ENCODE measurements around the gene NSUN4.

The NSUN4 gene

DNA sequence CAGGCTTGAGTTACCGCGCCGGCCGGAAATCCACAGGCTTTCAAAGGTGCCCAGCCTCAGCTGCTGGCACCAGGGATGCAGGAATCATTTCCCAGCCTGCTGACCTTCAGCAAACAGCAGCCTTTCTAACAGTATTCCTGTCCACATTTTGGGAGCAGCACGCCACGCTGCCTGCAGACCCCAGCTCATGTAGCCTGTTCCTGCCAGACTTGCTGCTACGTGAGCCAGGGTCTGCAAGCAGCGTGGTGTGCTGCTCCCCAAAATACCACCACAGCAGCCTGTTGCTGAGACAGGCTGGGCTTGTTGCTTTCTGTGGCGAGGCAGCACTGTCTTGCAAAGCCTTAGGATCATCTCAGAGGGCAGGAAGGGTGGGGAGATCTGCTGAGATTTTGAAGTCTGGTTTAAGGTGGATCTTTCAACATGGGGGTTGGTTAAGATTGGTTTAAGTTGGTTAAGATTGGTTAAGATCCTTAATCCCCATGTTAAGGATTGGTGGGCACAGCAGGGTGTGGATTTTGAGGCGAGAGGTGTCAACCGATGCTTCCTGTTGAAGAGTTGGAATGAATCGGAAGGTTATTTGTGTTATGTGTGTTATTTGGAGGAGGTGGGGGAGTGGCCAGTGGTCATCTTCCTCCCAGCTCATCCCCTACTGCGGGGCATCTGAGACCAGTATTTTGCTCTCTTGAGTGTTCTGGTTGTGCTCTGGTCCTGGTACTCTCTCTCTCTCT lies 66.4 kb downstream of the NSUN4 start:
- no peak overlapping the region for H3K27ac ChIP-seq (ENCODE audit: low read length)

GRCh38 chr1:46407636-46408035 lies 67.0 kb downstream of the NSUN4 start:
- ATAC-seq (ENCODE audit: insufficient read depth, low read depth) = no peak
- no peak overlapping the region for H3K9ac ChIP-seq (ENCODE audit: low read depth, low read length)
- DNase-seq = no peak
- no peak overlapping the region for H3K4me3 ChIP-seq (ENCODE audit: low read depth in 1 of 2, low read length in 2 of 2)
- H2AFZ ChIP-seq (ENCODE audit: low read depth, low read length) = no peak overlapping the region
- no peak overlapping the region for H3K4me2 ChIP-seq (ENCODE audit: insufficient read depth, low read length)
- 0 out of 2 replicates have a peak, but pooled peaks cover 5% of the 10 kb centered on the region for H4K20me1 ChIP-seq (ENCODE audit: insufficient read depth, low read length)
- no peaks in the 10 kb centered on the region for H3K27me3 ChIP-seq (ENCODE audit: insufficient read depth, low read length, poor library complexity)
- no peak overlapping the region for H3K27ac ChIP-seq (ENCODE audit: low read length)
- no peaks in the 10 kb centered on the region for H3K79me2 ChIP-seq (ENCODE audit: insufficient read depth, low read length)
- H3K36me3 ChIP-seq (ENCODE audit: insufficient read depth, low read length) = no peaks in the 10 kb centered on the region
- no peak for TF ChIP-seq EZH2 (IDR thresholded peaks at IDR 0.05; ENCODE audit: borderline replicate concordance, low read depth, low read length, severe bottlenecking)
- TF ChIP-seq, protein P1, sequence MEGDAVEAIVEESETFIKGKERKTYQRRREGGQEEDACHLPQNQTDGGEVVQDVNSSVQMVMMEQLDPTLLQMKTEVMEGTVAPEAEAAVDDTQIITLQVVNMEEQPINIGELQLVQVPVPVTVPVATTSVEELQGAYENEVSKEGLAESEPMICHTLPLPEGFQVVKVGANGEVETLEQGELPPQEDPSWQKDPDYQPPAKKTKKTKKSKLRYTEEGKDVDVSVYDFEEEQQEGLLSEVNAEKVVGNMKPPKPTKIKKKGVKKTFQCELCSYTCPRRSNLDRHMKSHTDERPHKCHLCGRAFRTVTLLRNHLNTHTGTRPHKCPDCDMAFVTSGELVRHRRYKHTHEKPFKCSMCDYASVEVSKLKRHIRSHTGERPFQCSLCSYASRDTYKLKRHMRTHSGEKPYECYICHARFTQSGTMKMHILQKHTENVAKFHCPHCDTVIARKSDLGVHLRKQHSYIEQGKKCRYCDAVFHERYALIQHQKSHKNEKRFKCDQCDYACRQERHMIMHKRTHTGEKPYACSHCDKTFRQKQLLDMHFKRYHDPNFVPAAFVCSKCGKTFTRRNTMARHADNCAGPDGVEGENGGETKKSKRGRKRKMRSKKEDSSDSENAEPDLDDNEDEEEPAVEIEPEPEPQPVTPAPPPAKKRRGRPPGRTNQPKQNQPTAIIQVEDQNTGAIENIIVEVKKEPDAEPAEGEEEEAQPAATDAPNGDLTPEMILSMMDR (IDR thresholded peaks at IDR 0.05; ENCODE audit: borderline replicate concordance, extremely low read depth, low read length, poor library complexity, severe bottlenecking) = no peak
- H3K9me3 ChIP-seq (ENCODE audit: insufficient read depth, low read length, severe bottlenecking) = no peaks in the 10 kb centered on the region
- H3K4me1 ChIP-seq (ENCODE audit: insufficient read depth, low read length) = peaks cover 2% of the 10 kb centered on the region; the same call in 1 of the 2 replicates

More for the DNA sequence above, 66.4 kb downstream of the NSUN4 start:
- H3K36me3 ChIP-seq (ENCODE audit: insufficient read depth, low read length) = no peaks in the 10 kb centered on the region
- no peak overlapping the region for H2AFZ ChIP-seq (ENCODE audit: low read depth, low read length)
- no peak overlapping the region for H3K4me3 ChIP-seq (ENCODE audit: low read depth in 1 of 2, low read length in 2 of 2)
- peaks cover 2% of the 10 kb centered on the region; the same call in 1 of the 2 replicates for H3K4me1 ChIP-seq (ENCODE audit: insufficient read depth, low read length)
- TF ChIP-seq, protein P1 (IDR thresholded peaks at IDR 0.05; ENCODE audit: borderline replicate concordance, extremely low read depth, low read length, poor library complexity, severe bottlenecking) = no peak
- H3K27me3 ChIP-seq (ENCODE audit: insufficient read depth, low read length, poor library complexity) = no peaks in the 10 kb centered on the region
- H3K9ac ChIP-seq (ENCODE audit: low read depth, low read length) = no peak overlapping the region
- DNase-seq (no peak), ATAC-seq (ENCODE audit: insufficient read depth, low read depth) (no peak)
- 0 out of 2 replicates have a peak, but pooled peaks cover 5% of the 10 kb centered on the region for H4K20me1 ChIP-seq (ENCODE audit: insufficient read depth, low read length)
- H3K9me3 ChIP-seq (ENCODE audit: insufficient read depth, low read length, severe bottlenecking) = no peaks in the 10 kb centered on the region
- no peak overlapping the region for H3K4me2 ChIP-seq (ENCODE audit: insufficient read depth, low read length)
- H3K79me2 ChIP-seq (ENCODE audit: insufficient read depth, low read length) = no peaks in the 10 kb centered on the region

GRCh38 chr1:46408356-46409062 lies 67.9 kb downstream of the NSUN4 start:
- Histone ChIP-seq H3K4me2 (ENCODE audit: insufficient read depth, low read length) (no peak overlapping the region), H3K9me3 (ENCODE audit: insufficient read depth, low read length, severe bottlenecking) (no peaks in the 10 kb centered on the region), H3K9ac (ENCODE audit: low read depth, low read length) (no peak overlapping the region), H3K79me2 (ENCODE audit: insufficient read depth, low read length) (no peaks in the 10 kb centered on the region), H3K36me3 (ENCODE audit: insufficient read depth, low read length) (no peaks in the 10 kb centered on the region), H4K20me1 (ENCODE audit: insufficient read depth, low read length) (0 out of 2 replicates have a peak, but pooled peaks cover 5% of the 10 kb centered on the region), H3K27me3 (ENCODE audit: insufficient read depth, low read length, poor library complexity) (no peaks in the 10 kb centered on the region), H3K27ac (ENCODE audit: low read length) (no peak overlapping the region), H3K4me1 (ENCODE audit: insufficient read depth, low read length) (peaks cover 2% of the 10 kb centered on the region; the same call in 1 of the 2 replicates), H2AFZ (ENCODE audit: low read depth, low read length) (no peak overlapping the region), H3K4me3 (ENCODE audit: low read depth in 1 of 2, low read length in 2 of 2) (no peak overlapping the region)
- DNase-seq (no peak), ATAC-seq (ENCODE audit: insufficient read depth, low read depth) (no peak)
- no peak for TF ChIP-seq EZH2 (IDR thresholded peaks at IDR 0.05; ENCODE audit: borderline replicate concordance, low read depth, low read length, severe bottlenecking)
- TF ChIP-seq, protein P1 (IDR thresholded peaks at IDR 0.05; ENCODE audit: borderline replicate concordance, extremely low read depth, low read length, poor library complexity, severe bottlenecking) = no peak

Measured in DND-41 (cell line).